Erythroblast (primary cell): Measurements from ENCODE around the gene RGS7.

Source experiments
- DNase-seq, 2 experiments: peaks; one replicate each; lab custom pipeline; 2025; lab: John Stamatoyannopoulos, UW
- GATA1 ChIP-seq: IDR thresholded peaks from 2 replicates; pipeline ENCODE4 v1.6.1; 2011; ENCODE audit warnings: low read depth, mild to moderate bottlenecking, control low read depth, low read length, moderate library complexity
- POLR2A ChIP-seq: IDR thresholded peaks from 2 replicates; pipeline ENCODE4 v1.6.1; 2011; ENCODE audit warnings: mild to moderate bottlenecking, low read length

The RGS7 gene

GRCh38 chr1:241356519-241357365 lies at the start of gene RGS7:
Gene RGS7 (minus strand): TSS chr1:241357205.
- no peak for TF ChIP-seq POLR2A
- TF ChIP-seq GATA1, result no peak
- peak; percentile 2 to 9 for DNase-seq

GRCh38 chr1:241406421-241406820 lies 49.4 kb upstream of the RGS7 start:
- DNase-seq, result no peak
- no peak for TF ChIP-seq GATA1
- TF ChIP-seq POLR2A, result no peak

DNA sequence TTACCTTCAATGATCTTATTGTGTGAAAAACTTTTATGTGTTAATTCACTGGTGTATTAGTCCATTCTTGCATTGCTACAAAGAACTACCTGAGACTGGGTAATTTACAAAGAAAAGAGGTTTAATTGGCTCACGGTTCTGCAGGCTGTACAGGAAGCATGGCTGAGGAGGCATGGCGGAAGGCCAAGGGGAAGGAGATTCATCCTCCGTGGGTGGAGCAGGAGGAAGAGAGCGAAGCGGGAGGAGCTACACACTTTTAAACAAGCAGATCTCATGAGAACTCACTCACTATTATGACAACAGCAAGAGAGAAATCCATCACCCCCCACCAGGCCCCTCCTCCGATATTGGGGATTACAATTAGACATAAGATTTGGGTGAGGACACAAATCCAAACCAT lies 44.2 kb upstream of the RGS7 start:
- TF ChIP-seq GATA1 (no peak), POLR2A (no peak)
- no peak for DNase-seq

DNA sequence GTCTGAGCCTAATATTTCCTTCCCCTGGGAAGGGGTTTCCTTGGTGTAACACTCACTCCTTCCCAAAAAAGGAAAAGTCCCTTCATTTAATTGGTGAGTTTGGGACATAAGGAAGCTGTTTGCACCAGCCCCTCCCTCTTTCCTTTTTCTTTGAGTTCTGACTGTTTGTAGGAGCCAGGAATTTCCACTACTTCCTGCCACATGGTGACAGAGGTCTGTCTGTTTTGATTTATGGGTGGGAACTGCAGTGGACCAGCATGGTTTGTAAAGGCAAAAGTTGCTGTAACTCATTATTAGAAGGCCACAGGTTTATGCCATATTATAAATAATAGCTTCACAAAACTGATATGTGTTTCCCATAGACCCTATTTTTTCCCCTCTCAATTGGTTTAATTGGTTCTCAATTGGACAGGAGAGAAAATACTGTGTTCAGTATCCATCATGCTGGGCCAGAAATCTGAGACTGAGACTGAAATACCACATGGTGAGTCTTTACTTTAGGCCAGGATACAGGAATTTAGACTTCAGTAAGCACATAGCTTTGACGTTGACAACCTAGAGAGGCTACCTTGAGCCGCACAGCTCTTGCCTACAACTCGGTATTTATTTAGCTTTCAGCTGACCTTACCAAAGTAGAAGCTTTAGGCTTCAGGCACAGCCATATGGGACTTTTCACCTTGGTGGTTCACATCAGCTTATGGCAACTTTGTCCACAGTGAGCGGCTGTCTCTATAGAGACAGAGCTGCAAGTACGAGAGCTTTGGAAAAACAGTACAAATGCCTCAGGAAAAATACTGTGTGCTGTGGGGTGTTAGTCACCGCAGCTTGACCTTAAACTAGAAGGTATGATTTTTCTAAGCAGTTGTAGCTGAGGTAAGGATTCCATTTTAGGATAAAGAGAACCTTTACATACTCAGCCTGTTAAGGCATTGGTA lies 40.0 kb upstream of the RGS7 start:
- DNase-seq, result no peak

DNA sequence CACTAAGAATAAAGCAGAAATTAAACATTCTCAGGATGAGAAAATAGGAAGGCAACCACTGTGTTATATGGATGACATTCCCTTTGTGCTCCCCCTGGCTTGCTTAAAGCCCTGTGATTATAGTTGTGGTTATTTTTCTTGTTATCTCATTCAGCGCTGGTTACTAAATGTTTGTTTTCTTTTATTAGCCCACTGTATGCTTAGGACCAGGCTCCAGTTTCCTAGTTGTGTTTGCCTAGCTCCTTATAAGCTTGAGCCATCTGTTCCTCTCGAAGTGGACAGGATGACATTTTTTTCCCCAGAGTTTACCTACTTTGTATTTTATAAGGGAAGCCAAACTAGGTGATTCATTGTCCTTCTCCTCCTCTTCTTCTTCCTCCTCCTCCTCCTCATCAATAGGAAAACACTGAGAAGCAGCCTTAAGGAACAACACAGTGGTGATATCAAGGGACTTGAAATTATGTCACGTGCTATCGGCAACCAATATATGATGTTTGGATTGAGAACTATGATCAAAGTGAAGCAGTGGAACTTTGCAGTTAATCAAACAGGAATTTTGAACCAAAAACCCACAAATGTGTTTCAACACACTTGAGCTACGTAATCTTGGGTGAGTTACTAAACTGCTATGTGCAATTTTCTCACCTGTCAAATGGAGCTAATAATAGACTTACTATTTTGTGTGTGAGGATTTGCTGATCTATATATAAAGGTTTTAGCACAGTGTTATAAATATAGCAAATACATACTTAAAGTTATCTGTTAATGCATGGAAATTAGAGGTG lies 35.1 kb upstream of the RGS7 start:
- TF ChIP-seq POLR2A (no peak), GATA1 (no peak)
- DNase-seq, result no peak

More for the DNA sequence above, 40.0 kb upstream of the RGS7 start:
- TF ChIP-seq GATA1, result no peak
- TF ChIP-seq POLR2A, result no peak

DNA sequence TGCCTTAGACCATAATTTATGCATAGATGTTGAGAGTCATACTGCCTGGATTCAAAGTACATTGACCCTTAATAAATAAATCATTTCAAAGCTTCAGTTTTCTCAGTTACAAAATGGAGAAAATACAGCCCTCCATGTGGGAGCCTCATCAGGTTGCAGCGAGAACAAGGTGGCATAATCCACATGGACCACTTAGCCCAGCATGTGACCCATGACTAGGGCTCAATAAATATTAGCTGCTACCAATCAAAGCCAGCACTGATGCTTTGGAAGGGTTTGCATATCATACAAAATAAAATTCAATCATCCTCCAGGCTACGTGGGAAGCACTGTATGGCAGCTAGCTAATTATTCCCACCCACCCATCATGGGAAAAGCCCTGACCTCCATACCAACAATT lies 33.5 kb upstream of the RGS7 start:
- no peak for TF ChIP-seq POLR2A
- TF ChIP-seq GATA1, result no peak
- no peak for DNase-seq

- TF ChIP-seq POLR2A (no peak), GATA1 (no peak)
- DNase-seq, result no peak
These were observed 32.4 kb upstream of the RGS7 start for GRCh38 chr1:241389400-241389799.

DNA sequence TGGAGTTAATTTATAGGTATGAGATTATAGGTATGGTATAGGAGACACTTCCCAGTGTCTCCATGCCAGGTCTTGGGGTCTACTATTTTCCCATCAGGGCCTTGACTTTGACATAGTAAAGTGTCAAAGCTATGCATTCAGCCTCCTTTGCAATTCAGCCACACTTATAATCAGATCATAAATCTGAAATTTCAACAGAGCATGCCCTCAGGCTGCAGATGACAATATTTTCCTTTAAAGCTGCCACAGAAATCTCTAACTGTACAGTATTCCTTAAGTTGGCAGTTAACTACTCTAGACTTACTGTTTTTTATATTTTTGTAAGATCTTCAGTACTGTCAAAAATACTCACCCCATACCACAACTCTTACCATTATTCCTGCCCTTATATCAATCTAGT lies 30.2 kb upstream of the RGS7 start:
- DNase-seq, result no peak
- TF ChIP-seq GATA1 (no peak), POLR2A (no peak)

- no peak for TF ChIP-seq GATA1
- TF ChIP-seq POLR2A, result no peak
These were observed 19.7 kb upstream of the RGS7 start for GRCh38 chr1:241376701-241377100.

GRCh38 chr1:241375886-241376285 lies 18.9 kb upstream of the RGS7 start:
- TF ChIP-seq POLR2A (no peak), GATA1 (no peak)
- DNase-seq, result no peak

More at GRCh38 chr1:241376701-241377100, 19.7 kb upstream of the RGS7 start:
- DNase-seq, result no peak

- TF ChIP-seq GATA1 (no peak), POLR2A (no peak)
- no peak for DNase-seq
These were observed 9.2 kb upstream of the RGS7 start for GRCh38 chr1:241366196-241366595.

DNA sequence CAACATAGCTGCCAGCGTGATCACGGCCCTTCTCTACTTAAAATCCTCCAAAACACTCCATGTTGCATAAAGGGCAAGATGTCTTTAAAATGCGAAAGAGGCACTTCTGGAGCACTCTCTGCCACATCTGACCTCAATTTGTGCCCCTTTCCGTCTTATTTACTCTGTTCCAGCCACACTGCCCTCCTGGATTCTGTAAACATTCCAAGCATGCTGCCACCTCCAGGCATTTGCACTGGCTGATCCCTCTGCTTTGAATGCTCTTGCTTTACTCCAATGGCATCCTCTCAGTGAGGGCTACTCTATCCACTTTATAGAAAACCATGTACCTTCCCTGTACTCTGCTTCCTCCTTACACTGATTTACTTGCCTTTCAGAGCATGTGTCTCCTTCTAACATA lies 5.3 kb upstream of the RGS7 start:
- DNase-seq, result no peak
- no peak for TF ChIP-seq GATA1
- no peak for TF ChIP-seq POLR2A
